ENCODE results near the gene FPR1. TPM values are rescaled to one million over a fixed set of nuclear protein-coding genes. Genes with fewer than 3 reads are reported as not detected.

The FPR1 gene
- total RNA-seq, 6 experiments from 2014 or later = 1.1 to 9.0 (median 5.2) TPM

DNA sequence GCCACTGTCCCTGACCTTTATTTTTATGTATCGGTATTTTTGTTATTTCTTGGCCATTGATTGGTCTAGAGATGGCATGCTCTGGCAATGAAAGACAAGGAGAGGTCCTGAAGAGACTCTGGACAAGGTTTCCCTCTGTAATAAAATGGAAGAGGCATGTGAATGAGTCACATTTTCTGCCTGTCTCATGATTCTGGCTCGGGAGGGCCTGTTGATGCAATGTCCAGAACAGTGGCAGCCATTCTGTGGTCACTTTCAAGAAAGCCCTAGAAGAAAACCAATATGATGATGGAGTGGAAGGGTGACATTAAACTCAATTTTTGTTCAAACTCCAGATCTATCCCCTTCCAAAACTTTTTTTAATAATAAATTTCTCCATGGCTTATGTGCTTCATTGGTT lies 41.3 kb upstream of the FPR1 start:
- intact Hi-C loops (cut with DNase I) = no loop called here
- WGBS (ENCODE audit: insufficient coverage, low coverage, low lambda C conversion rate, missing lambda C conversion rate) = 54% methylated on average over 2 of the region's 2 CpGs

DNA sequence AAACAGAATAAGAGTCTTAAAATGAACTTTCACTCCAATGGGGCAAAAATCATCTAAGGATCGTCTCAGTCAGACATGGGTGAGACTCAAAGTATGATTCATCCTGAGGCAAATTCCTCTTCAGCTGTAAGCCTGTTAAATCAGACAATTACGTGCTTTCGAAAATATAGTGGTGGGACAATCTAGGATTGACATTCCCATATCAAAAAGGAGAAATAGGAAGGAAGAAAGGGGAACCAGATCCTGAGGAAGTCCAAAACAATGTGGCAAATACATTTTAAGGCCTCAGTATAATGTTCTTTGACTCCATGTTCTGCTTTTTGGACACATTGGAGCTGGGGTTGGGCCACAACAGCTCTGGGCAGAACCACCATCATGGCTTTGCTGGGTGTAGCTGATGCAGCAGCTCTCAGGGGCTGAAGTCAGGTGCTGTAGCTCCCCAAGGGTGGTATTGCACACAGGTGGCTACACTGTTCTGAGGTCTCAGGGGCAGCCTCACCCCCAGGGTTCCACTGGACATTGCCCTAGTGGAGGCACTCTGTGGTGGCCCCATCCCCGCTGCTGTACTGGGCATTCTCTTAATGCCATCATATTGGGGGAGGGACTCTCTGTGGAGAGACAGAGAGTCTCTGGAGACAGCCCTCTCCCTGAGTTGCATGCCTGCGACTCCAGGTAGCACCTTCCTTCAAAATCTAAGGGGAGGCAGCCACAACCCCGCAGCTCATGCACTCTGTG lies 37.5 kb upstream of the FPR1 start:
- TF ChIP-seq, protein P1, sequence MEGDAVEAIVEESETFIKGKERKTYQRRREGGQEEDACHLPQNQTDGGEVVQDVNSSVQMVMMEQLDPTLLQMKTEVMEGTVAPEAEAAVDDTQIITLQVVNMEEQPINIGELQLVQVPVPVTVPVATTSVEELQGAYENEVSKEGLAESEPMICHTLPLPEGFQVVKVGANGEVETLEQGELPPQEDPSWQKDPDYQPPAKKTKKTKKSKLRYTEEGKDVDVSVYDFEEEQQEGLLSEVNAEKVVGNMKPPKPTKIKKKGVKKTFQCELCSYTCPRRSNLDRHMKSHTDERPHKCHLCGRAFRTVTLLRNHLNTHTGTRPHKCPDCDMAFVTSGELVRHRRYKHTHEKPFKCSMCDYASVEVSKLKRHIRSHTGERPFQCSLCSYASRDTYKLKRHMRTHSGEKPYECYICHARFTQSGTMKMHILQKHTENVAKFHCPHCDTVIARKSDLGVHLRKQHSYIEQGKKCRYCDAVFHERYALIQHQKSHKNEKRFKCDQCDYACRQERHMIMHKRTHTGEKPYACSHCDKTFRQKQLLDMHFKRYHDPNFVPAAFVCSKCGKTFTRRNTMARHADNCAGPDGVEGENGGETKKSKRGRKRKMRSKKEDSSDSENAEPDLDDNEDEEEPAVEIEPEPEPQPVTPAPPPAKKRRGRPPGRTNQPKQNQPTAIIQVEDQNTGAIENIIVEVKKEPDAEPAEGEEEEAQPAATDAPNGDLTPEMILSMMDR (IDR thresholded peaks at IDR 0.05) = no peak
- no peak for TF ChIP-seq POLR2A (IDR thresholded peaks at IDR 0.05)
- Histone ChIP-seq H3K9me3 (no peaks in the 10 kb centered on the region), H3K4me1 (no peaks in the 10 kb centered on the region), H3K4me3 (no peak overlapping the region), H3K36me3 (no peaks in the 10 kb centered on the region), H3K27ac (no peak overlapping the region), H3K27me3 (no peaks in the 10 kb centered on the region)
- ATAC-seq (peak in 3 of 4 donors; percentile 47 to 53 (median 50)), DNase-seq (no peak)
- 37% methylated on average over 4 of the region's 6 CpGs for WGBS (ENCODE audit: insufficient coverage, low coverage, low lambda C conversion rate, missing lambda C conversion rate)
- intact Hi-C loops (cut with DNase I) = no loop called here

More for the DNA sequence above, 41.3 kb upstream of the FPR1 start:
- Histone ChIP-seq H3K27me3 (no peaks in the 10 kb centered on the region), H3K4me1 (no peaks in the 10 kb centered on the region), H3K4me3 (no peak overlapping the region), H3K36me3 (no peaks in the 10 kb centered on the region), H3K27ac (no peak overlapping the region), H3K9me3 (no peaks in the 10 kb centered on the region)
- no peak for ATAC-seq
- DNase-seq = no peak
- TF ChIP-seq, protein P1 (IDR thresholded peaks at IDR 0.05) = no peak
- TF ChIP-seq POLR2A (IDR thresholded peaks at IDR 0.05) = no peak

DNA sequence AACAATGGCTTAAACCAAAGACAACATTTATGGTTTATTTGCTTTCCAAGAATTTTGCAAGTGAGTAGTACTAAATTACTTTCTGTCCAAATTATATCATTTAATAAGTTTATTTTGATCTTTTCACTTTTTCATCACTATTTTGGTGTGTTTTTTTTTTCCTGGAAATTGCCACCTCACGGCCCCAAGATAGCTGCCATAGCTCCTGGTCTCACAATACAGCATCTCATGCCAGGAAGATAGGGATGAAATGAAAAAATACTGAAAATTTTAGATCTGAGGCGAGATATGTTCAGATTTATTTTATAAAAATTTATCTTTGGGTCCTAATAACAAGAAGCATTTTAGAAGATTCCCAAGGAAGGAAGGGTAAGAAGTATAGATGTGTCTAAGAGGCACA lies 36.4 kb upstream of the FPR1 start:
- H3K9me3 ChIP-seq = no peaks in the 10 kb centered on the region
- ATAC-seq (no peak), DNase-seq (no peak)
- TF ChIP-seq, protein P1 (IDR thresholded peaks at IDR 0.05) = no peak
- no peak for TF ChIP-seq POLR2A (IDR thresholded peaks at IDR 0.05)
- no peaks in the 10 kb centered on the region for H3K36me3 ChIP-seq
- intact Hi-C loops (cut with DNase I) = no loop called here
- no peaks in the 10 kb centered on the region for H3K4me1 ChIP-seq
- H3K4me3 ChIP-seq = no peak overlapping the region
- no peaks in the 10 kb centered on the region for H3K27me3 ChIP-seq
- WGBS (ENCODE audit: insufficient coverage, low coverage, low lambda C conversion rate, missing lambda C conversion rate) = 14% methylated on average over 2 of the region's 2 CpGs
- H3K27ac ChIP-seq = no peak overlapping the region

DNA sequence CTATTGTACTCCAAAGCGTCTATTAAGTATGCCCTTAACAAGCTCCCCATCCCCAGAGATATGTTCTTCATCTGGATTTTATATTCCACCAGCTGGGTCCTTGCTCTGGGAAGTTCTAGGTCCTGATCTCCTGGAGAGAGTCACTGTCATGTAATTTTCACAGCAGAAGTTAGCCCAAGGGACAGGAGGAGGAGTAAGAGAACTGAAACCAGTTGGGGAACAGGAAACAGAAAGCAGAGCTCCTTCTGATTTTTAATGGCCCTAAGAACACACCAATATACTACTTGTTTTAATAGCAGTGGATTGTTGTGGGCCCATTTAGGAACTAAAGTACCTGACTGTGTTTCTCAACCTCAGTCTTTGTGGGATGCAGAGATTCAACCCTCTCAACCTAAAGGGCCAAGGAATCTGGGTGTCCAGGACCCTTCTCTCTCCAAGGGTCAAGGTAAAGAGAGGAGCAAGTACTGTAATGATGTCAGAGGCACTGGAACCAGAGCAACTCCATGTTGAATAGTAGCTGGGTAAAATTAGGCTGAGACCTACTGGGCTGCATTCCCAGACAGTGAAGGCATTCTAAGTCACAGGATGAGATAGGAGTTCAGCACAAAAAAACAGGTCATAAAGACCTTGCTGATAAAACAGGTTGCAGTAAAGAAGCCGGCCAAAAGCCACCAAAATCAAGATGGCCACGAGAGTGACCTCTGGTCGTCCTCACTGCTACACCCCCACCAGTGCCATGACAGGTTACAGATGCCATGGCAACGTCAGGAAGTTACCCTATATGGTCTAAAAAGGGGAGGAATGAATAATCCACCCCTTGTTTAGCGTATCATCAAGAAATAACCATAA lies 35.2 kb upstream of the FPR1 start:
- H3K27ac ChIP-seq = no peak overlapping the region

More for the DNA sequence above, 35.2 kb upstream of the FPR1 start:
- DNase-seq (no peak), ATAC-seq (peak in 3 of 4 donors; percentile 37 to 63 (median 48))
- Histone ChIP-seq H3K4me3 (no peak overlapping the region), H3K4me1 (no peaks in the 10 kb centered on the region), H3K36me3 (no peaks in the 10 kb centered on the region), H3K27me3 (no peaks in the 10 kb centered on the region), H3K9me3 (no peaks in the 10 kb centered on the region)
- intact Hi-C loops (cut with DNase I) = no loop called here
- WGBS (ENCODE audit: insufficient coverage, low coverage, low lambda C conversion rate, missing lambda C conversion rate) = 43% methylated on average over 6 of the region's 6 CpGs
- TF ChIP-seq POLR2A (IDR thresholded peaks at IDR 0.05) = no peak
- TF ChIP-seq, protein P1 (IDR thresholded peaks at IDR 0.05) = no peak
